ENCODE results near the gene TBX1. TPM values are rescaled to one million over a fixed set of nuclear protein-coding genes. Genes with fewer than 3 reads are reported as not detected.

TBX1 gene
- total RNA-seq, 1 donor from 2014 or later = 6.8 TPM

- H3K36me3 ChIP-seq (ENCODE audit: insufficient read depth, low read length) = no peaks in the 10 kb centered on the region
- Mint-ChIP-seq H3K27me3 (ENCODE audit: low read depth, unreplicated experiment) (peaks cover 13% of the 10 kb centered on the region), H3K4me1 (ENCODE audit: low read depth, unreplicated experiment) (peaks cover 22% of the 10 kb centered on the region), H3K36me3 (ENCODE audit: low read depth, unreplicated experiment) (peaks cover 12% of the 10 kb centered on the region), H3K27ac (ENCODE audit: unreplicated experiment) (no peak overlapping the region), H3K9me3 (ENCODE audit: unreplicated experiment) (no peaks in the 10 kb centered on the region), H3K4me3 (ENCODE audit: unreplicated experiment) (no peak overlapping the region)
- TF ChIP-seq EZH2 (IDR thresholded peaks at IDR 0.05; ENCODE audit: insufficient read depth, low read length) = no peak
- TF ChIP-seq CTCF (IDR thresholded peaks at IDR 0.05; ENCODE audit: insufficient read depth, low read depth, low read length) = no peak
- no peaks in the 10 kb centered on the region for H3K9me3 ChIP-seq (ENCODE audit: insufficient read depth, low read depth, low read length)
- peaks cover 26% of the 10 kb centered on the region for H3K4me1 ChIP-seq (ENCODE audit: insufficient read depth, low read length)
- peaks cover 2% of the 10 kb centered on the region for H3K27me3 ChIP-seq (ENCODE audit: insufficient read depth, low read length)
- peaks cover 13% of the 10 kb centered on the region for H4K20me1 ChIP-seq (ENCODE audit: insufficient read depth, low read length)
- no peaks in the 10 kb centered on the region for H3K79me2 ChIP-seq (ENCODE audit: insufficient read depth, low read length)
- no peak overlapping the region for H3K27ac ChIP-seq (ENCODE audit: low read depth, low read length)
- H2AFZ ChIP-seq (ENCODE audit: low read depth, low read length) = no peak overlapping the region
- H3K9ac ChIP-seq (ENCODE audit: low read length) = no peak overlapping the region
- FAIRE-seq = no peak
- DNase-seq (ENCODE audit: low read depth) = no peak
- no peak overlapping the region for H3K4me3 ChIP-seq (ENCODE audit: insufficient read depth, low read depth, low read length)
- no peak overlapping the region for H3K4me2 ChIP-seq (ENCODE audit: low read length)
Measured at GRCh38 chr22:19808873-19809478, 48.4 kb downstream of the TBX1 start.

- no peak for DNase-seq (ENCODE audit: low read depth)
- no peaks in the 10 kb centered on the region for H3K9me3 ChIP-seq (ENCODE audit: insufficient read depth, low read depth, low read length)
- no peak overlapping the region for H3K4me3 Mint-ChIP-seq (ENCODE audit: unreplicated experiment)
Measured at GRCh38 chr22:19809741-19810140, 49.2 kb downstream of the TBX1 start.

More at GRCh38 chr22:19809741-19810140, 49.2 kb downstream of the TBX1 start:
- Histone ChIP-seq H3K79me2 (ENCODE audit: insufficient read depth, low read length) (no peaks in the 10 kb centered on the region), H3K4me1 (ENCODE audit: insufficient read depth, low read length) (peaks cover 26% of the 10 kb centered on the region), H3K4me2 (ENCODE audit: low read length) (no peak overlapping the region), H3K9ac (ENCODE audit: low read length) (no peak overlapping the region), H3K27ac (ENCODE audit: low read depth, low read length) (no peak overlapping the region), H3K27me3 (ENCODE audit: insufficient read depth, low read length) (peaks cover 2% of the 10 kb centered on the region), H2AFZ (ENCODE audit: low read depth, low read length) (no peak overlapping the region), H3K4me3 (ENCODE audit: insufficient read depth, low read depth, low read length) (no peak overlapping the region), H3K36me3 (ENCODE audit: insufficient read depth, low read length) (no peaks in the 10 kb centered on the region), H4K20me1 (ENCODE audit: insufficient read depth, low read length) (peaks cover 13% of the 10 kb centered on the region)
- peaks cover 13% of the 10 kb centered on the region for H3K27me3 Mint-ChIP-seq (ENCODE audit: low read depth, unreplicated experiment)
- H3K9me3 Mint-ChIP-seq (ENCODE audit: unreplicated experiment) = no peaks in the 10 kb centered on the region
- H3K36me3 Mint-ChIP-seq (ENCODE audit: low read depth, unreplicated experiment) = peaks cover 18% of the 10 kb centered on the region
- peaks cover 22% of the 10 kb centered on the region for H3K4me1 Mint-ChIP-seq (ENCODE audit: low read depth, unreplicated experiment)
- no peak for TF ChIP-seq CTCF (IDR thresholded peaks at IDR 0.05; ENCODE audit: insufficient read depth, low read depth, low read length)
- TF ChIP-seq EZH2 (IDR thresholded peaks at IDR 0.05; ENCODE audit: insufficient read depth, low read length) = no peak
- no peak overlapping the region for H3K27ac Mint-ChIP-seq (ENCODE audit: unreplicated experiment)
- FAIRE-seq = no peak

Data from astrocyte (in vitro differentiated cells and primary cell).